ENCODE data around the gene UTS2R.
"Not testable (repeated sequence)": the region's sequence is repeated elsewhere in the genome, so short reads cannot be mapped to it uniquely, and the experiment has no call there.

The UTS2R gene

DNA sequence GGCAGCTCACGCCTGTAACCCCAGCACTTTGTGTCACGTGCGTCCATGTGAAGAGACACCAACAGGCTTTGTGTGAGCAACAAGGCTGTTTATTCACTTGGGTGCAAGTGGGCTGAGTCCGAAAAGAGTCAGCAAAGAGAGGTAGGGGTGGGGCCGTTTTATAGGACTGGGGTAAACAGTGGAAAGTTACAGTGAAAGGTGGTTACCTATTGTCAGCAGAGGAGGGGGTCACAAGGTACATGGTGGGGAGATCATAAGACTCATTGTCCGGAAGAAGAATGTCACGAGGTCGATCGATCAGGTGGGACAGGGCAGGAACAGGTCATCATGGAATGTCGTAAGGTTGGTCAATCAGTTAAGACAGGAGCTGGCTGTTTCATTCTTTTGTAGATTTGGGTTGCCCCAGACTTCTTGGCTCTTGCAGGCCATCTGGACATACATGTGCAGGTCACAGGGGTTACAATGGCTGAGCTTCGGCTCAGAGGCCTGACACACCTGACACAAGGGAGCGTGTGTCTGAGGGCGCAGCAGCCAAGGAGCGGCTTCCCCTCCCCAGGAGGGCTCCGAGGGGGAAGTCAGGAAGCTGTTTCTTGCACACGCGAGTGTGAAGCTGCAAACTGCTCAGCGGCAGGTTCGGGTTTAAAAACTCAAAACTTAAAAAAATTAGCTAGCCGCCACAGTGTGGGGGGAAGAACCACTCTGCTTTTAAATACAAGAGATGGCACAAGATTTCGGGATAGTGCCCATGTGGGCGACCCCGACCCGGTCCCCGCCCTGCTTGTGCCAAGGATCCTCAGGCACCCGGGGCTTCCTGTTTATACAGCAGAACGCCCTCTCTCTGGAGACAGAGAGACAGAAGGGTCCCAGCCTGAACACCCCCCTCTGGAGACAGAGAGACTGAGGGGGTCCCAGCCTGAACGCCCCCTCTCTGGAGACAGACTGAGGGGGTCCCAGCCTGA, 24.9 kb upstream of the UTS2R start:
- H3K4me3 ChIP-seq (ENCODE audit: low read length), result no peak overlapping the region
- no peak for TF ChIP-seq CTCF (conservative IDR thresholded peaks at IDR 0.05; ENCODE audit: low read length)
- DNase-seq (ENCODE audit: low read depth), result no peak

GRCh38 chr17:82347994-82348393, 23.6 kb upstream of the UTS2R start:
- DNase-seq (ENCODE audit: low read depth); H3K4me3 ChIP-seq (ENCODE audit: low read length): not testable (repeated sequence)

DNA sequence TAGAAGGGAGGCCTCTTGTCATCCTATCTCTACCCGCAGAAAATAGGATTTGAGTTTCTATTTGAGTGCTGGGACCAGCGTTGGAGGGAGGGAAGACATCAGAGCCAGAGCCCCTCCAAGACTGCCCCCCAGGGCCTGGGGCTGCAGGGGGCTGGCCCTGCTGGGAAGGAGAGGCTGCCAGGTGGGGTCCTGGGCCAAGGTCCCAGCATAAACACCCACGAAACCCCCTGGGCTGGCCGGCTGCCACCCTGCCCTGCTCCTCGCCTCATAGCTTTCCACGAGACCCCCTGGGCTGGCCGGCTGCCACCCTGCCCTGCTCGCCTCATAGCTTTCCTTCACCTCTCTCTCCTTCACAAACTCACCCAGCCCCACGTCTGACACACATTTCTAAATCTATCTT, 23.1 kb upstream of the UTS2R start:
- TF ChIP-seq CTCF (conservative IDR thresholded peaks at IDR 0.05; ENCODE audit: low read length), result no peak
- no peak for DNase-seq (ENCODE audit: low read depth)
- no peak overlapping the region for H3K4me3 ChIP-seq (ENCODE audit: low read length)

DNA sequence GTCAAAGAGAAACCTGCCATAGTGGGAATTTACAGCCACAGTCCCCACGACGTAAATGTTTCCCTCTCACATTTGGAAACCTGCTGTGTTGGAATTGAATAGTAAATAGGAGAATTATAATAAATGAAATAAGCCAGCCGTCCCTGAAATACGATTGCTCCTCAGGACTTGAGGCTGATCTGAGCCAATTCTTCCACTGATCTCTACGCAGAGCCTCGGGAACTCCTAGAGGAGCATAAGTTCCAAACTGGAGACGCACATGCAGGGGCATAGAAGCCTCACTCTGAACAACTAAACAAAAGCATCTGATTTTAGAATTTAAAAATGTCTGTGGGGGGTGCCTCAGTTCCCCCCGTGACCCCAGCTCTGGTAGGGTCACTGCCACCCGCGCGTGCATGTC, 22.7 kb upstream of the UTS2R start:
- TF ChIP-seq CTCF (conservative IDR thresholded peaks at IDR 0.05; ENCODE audit: low read length), result no peak
- DNase-seq (ENCODE audit: low read depth), result peak; percentile 19
- no peak overlapping the region for H3K4me3 ChIP-seq (ENCODE audit: low read length)

- DNase-seq (ENCODE audit: low read depth), result peak; percentile 84
- H3K4me3 ChIP-seq (ENCODE audit: low read length), result no peak overlapping the region
- TF ChIP-seq CTCF (conservative IDR thresholded peaks at IDR 0.05; ENCODE audit: low read length), result no peak
Observed at GRCh38 chr17:82349287-82349701, 22.3 kb upstream of the UTS2R start.

DNA sequence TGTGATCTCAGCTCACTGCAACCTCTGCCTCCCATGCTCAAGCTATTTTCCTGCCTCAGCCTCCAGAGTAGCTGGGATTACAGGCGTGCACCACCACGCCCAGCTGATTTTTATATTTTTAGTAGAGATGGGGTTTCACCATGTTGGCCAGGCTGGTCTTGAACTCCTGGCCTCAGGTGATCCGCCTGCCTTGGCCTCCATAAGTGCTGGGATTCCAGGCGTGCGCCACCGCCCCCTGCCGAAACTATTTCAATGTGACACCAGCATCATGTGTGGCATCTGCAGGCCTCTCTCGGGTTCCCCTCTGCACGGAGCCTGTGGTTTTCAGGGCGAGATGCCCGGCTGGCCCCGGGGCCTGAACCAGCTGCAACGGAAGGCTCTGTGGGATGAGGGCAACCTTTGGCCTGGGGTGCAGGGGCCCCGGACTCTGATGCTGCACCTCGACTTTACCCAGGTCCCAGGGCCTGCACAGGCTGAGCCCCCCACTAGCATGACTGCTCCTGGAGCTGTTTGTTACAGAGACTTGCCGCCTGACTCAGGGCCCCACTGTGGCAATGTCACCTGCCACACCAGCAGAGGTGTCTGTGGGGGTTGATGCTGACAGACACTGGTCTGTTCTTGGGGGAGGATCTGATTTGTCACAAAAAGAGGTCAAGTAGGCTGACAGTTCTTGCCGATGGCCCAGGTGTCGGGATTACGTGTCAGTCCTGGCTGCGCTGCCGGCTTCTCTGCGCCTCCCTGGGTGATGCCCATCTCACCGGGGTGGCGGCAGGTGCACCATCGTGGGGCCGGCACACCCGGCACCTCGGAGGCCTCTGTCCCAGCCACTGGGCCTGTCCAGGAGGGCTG, 21.2 kb upstream of the UTS2R start:
- no peak overlapping the region for H3K4me3 ChIP-seq (ENCODE audit: low read length)
- peak; percentile 28 for DNase-seq (ENCODE audit: low read depth)

More for the DNA sequence above, 21.2 kb upstream of the UTS2R start:
- 0 out of 2 replicates have a peak, but pooled peaks have one; percentile 6 for TF ChIP-seq CTCF (conservative IDR thresholded peaks at IDR 0.05; ENCODE audit: low read length)
